ENCODE results near the gene TMEM184A.
A peak's percentile ranks its signal among the peaks of the same experiment; 100 is the strongest.

Gene TMEM184A

DNA sequence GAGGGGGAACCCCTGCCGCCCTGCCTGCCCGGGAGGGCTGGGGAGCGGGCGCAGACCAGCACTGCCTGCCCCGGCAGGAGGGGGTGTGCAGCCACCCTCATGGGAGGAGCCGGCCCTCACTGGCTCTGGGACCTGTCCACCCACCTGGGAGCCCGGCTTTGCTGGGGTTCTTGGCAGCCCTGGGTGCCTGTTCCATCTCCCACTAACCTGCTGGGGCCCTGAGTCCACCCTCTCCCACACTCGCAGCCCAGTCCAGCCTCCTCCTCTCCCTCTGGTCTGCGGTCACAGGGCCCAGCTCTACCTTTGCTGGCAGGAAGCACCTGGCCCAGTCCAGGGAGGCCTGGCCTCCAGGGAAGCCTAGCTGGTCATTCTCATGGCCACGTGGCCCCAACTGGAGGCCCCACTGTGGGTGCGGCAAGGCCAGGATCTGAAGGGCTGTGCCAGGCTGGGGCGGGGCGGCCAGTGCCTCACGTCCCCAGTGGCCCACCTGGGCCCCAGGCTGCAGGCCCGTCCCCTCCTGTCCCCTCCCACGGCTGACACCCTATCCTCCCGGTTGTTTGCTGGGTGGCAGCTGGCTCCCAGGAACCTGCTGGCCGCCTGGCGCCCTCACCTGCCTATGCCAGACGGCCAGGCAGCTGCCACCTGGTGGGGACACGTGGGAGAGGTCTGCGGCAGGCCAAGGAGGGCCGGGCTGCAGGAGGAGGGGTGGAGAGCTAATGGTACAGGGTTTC lies at the start of gene TMEM184A:
TSS of gene TMEM184A (minus strand) at position 393 of the 731 bp plus-strand sequence. CDS start 721 bp downstream, outside the sequence.
- peak; percentile 79 for DNase-seq (ENCODE audit: low spot score)

DNA sequence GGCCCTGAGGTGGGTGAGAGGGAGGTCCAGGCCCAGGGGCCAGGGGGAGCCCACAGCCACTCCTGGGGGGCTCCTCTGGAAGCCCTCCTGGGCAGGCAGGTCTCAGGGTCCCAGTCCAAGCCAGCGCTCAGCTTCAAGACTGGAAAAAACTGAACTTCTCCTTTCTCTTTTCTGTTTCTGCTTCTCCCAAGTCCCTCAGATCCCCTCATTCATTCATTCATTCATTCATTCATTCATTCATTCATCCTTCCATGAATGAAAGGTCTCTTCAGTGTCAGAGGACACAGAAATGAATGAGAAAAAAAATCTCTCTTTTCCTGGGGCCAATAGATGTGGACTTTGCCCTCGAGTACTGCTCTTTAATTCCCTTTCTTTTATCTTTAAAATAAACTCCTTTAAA lies 48.4 kb upstream of the TMEM184A start:
- DNase-seq (ENCODE audit: low spot score), result no peak

- no peak for DNase-seq (ENCODE audit: low spot score)
These were observed 47.6 kb upstream of the TMEM184A start for GRCh38 chr7:1603346-1604225.

- DNase-seq (ENCODE audit: low spot score), result no peak
These were observed 46.4 kb upstream of the TMEM184A start for GRCh38 chr7:1602386-1602785.

GRCh38 chr7:1601956-1602355 lies 46.0 kb upstream of the TMEM184A start:
- DNase-seq (ENCODE audit: low spot score), result no peak

- no peak for DNase-seq (ENCODE audit: low spot score)
These were observed 43.8 kb upstream of the TMEM184A start for GRCh38 chr7:1599640-1600395.

GRCh38 chr7:1598961-1599639 lies 43.1 kb upstream of the TMEM184A start:
- no peak for DNase-seq (ENCODE audit: low spot score)

DNA sequence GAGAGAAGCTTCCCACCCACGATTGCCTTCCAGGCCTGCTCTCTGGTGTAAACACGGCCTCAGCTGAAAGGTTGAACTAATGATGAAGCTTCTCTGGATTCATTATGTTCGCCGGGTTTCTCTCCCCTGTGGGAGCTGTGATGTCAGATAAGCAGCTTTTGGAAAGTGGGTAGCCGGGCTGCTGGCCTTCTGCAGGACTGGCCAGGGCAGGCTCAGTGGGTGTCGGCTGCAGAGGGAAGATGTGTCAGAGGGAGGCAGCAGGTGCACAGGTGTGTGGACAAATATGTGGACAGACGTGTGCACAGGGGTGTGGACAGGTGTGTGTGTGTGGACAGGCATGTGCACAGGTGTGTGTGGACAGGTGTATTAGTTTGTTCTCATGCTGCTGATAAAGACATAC lies 42.3 kb upstream of the TMEM184A start:
- no peak for DNase-seq (ENCODE audit: low spot score)

- no peak for DNase-seq (ENCODE audit: low spot score)
These were observed 41.8 kb upstream of the TMEM184A start for GRCh38 chr7:1597791-1598190.

GRCh38 chr7:1597066-1597760 lies 41.2 kb upstream of the TMEM184A start:
- DNase-seq (ENCODE audit: low spot score), result no peak

- DNase-seq (ENCODE audit: low spot score), result no peak
These were observed 40.4 kb upstream of the TMEM184A start for GRCh38 chr7:1596181-1597043.

- DNase-seq (ENCODE audit: low spot score), result no peak
These were observed 39.6 kb upstream of the TMEM184A start for GRCh38 chr7:1595636-1596035.

DNA sequence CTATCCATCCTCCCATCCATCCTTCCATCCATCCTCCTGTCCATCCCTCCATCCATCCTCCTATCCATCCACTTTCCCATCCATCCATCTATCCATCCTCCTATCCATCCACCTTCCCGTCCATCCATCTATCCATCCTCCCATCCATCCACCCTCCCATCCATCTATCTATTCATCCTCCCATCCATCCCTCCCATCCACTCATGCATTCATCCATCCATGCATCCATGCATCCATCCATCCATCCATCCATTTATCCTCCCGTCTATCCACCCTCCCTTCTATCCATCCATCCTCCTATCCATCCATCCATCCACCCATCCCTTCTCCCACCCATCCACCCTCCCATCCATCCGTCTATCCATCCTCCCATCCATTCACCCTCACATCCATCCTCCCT lies 39.0 kb upstream of the TMEM184A start:
- DNase-seq (ENCODE audit: low spot score), result no peak

GRCh38 chr7:1593904-1594421 lies 38.0 kb upstream of the TMEM184A start:
- no peak for DNase-seq (ENCODE audit: low spot score)

DNA sequence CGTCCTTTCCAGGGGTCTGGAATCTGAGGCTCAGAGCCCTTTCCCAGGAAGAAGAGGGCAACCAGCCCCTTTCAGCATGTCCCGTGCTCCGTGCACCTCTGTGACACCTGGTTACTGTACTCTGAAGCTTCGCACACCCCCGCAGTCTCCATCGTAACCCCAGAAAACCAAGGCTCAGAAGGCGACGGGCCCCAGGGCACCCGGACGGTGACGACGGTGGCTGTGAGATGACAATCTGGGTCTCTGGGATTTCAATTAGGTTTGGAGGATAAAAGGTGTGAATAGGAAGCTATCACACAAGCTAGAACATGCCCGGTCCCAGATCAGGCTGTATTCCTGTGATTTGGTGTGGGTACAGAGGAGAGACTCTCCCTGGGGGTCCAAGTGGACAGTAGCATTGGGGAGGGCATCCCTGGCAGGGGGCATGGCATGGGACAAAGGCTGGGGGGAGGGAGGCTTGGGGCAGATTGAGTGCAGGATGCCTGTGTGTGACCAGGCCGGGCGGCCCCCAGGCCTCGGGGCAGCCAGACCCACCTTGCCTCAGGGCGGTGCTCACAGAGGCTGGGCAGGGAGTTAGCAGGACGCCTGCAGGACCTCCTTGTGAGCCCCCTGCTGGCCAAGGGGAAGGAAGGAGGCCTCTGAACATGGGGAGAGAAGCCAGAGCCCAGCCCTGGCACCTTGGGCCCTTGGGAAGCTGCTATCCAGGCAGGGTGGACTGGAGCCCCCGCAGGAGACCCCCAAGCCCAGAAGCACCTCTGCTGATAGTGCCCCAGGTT lies 37.3 kb upstream of the TMEM184A start:
- peak; percentile 65 for DNase-seq (ENCODE audit: low spot score)

GRCh38 chr7:1592299-1592871 lies 36.4 kb upstream of the TMEM184A start:
- peak; percentile 43 for DNase-seq (ENCODE audit: low spot score)

DNA sequence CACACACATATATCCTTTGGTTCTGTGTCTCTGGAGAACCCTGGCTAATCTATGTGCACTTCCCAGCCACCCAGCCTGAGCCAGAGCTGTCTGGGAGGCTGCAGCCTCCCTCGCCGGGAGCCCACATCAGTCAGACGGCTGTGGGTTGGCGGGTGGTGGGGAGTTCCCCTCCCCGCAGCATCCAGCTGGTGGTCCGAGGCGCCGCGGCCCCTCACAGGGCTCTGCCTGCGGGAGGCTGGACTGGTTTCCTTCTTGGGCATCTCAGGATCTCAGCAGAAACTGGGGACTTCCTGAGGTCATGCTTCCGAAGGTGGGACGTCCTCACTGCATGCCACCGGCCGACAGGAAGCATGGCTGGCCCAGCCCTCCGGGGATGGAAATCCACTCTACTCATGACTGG lies 35.9 kb upstream of the TMEM184A start:
- no peak for DNase-seq (ENCODE audit: low spot score)

- DNase-seq (ENCODE audit: low spot score), result no peak
These were observed 35.4 kb upstream of the TMEM184A start for GRCh38 chr7:1591396-1591795.

GRCh38 chr7:1590887-1591286 lies 34.9 kb upstream of the TMEM184A start:
- DNase-seq (ENCODE audit: low spot score), result no peak
